Activated T-helper 9 cell treated with anti-CD3 and anti-CD28 coated beads, Interleukin-2, amount 50 U/mL, for 16 hours (primary cell): ENCODE results near the gene NACC1.

Experiments used
- DNase-seq: peaks from one replicate; pipeline ENCODE4 v3.0.0-alpha.2; 2020; ENCODE audit warnings: low read depth

The NACC1 gene

GRCh38 chr19:13117772-13118423 lies at the start of gene NACC1:
Gene NACC1 (plus strand): TSS chr19:13118264. CDS start chr19:13135208, 16,944 bp downstream.
- peak; percentile 86 for DNase-seq

- no peak for DNase-seq
Measured at GRCh38 chr19:13069415-13070359, 48.4 kb upstream of the NACC1 start.

DNA sequence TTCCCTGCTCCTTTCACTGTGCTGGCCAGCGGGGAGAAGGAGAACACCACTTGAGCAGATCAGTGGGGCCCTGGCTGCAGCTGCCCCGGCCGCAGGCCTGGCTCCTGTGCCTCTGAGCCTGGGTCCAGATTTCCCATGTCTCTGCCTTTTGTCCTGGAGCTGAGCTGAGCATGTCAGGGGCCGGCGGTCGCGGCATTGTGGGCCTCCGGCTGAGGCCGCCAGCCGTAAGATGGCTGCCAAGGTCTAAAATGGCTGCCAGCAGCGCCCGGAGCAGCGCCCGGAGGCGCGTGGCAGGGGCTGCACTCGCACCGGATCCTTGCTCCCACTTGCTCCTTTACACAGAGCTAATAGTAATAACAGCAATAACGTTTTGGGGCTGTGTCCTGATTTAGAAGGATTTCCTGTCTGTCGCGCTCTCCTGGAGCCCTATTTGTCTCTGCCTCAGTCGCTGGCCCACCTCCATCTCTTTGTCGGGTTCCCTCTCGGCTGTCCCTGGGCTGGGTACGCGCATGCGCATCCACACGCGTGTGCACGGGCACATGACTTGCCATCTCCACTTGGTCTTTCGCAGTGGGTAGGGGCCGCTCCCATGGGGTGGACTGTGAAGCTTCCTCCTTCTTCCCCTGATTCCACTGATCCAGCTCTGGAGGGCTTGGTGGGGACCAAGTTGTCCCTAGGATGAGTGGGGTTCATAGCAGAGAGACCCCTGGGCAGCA lies 47.5 kb upstream of the NACC1 start:
- no peak for DNase-seq

GRCh38 chr19:13071444-13072187 lies 46.4 kb upstream of the NACC1 start:
- no peak for DNase-seq

DNA sequence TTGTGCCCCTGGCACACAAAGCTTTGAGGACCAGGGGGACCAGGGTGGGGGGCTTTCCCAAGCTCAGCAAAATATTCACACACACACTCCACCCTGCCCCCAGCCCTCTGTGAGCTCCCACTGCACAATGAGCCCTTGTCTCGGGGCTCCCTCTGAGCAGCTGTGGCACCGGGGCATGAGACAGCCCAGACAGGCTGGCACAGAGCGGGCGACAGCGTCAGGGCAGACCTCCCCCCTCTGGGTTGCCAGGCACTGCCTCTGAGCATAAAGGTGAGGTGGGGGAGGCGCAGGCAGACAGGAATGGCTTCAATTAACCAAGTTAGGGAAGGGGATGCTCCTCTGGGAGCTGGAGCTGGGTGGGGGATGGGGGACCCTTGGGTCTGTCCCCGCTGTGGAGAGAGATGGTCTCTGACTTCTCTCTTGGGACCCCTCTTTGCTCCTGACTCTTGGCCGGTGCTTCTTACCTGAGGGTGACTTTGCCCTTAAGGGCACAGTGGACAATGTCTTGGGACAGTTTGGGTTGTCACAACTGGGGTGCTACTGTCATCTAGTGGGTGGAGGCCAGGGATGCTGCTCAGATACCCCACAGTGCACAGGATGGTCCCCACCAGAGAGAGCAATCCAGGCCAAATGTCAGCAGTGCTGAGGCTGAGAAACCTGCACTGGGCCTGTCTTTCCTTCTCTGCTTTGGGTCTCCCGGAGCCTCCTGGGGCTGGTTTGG lies 45.7 kb upstream of the NACC1 start:
- no peak for DNase-seq

DNA sequence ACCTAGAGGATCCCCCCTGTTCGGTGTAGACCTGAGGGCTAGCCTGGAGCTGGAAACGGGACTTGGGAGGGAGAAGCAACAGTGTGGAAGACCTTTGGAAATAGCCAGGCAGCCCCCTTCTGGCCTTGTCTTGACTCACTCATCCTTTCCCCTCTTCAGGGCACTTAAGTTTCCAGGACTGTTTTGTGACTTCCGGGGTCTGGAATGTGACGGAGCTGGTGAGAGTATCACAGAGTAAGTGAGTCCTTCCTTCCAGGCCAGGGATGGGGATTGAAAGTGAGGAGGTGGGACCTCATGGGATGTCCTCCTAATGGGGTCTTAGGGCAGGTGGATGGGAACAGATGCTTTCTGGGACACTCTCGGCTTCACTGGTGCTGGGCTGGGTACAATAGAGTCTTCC lies 44.8 kb upstream of the NACC1 start:
- no peak for DNase-seq

DNA sequence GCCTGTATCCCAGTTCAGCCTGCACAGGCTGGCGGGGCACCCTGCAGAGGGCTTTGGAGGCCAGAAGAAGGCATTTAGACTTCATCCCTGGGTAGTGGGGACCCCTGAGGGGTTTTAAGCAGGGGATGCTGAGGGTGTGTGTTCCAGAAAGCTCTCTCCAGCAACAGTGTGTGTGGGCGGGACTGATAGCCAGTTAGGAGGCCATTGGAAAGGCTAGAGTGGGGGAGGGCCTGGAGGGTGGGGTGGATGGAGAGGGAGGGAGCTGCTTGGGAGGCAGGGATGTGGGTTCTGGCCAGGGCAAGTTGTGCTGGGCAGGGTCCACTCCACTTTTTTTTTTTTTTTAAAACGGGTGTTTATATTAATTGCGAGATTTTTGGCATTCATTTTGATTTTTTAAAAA lies 43.7 kb upstream of the NACC1 start:
- DNase-seq: no peak

DNA sequence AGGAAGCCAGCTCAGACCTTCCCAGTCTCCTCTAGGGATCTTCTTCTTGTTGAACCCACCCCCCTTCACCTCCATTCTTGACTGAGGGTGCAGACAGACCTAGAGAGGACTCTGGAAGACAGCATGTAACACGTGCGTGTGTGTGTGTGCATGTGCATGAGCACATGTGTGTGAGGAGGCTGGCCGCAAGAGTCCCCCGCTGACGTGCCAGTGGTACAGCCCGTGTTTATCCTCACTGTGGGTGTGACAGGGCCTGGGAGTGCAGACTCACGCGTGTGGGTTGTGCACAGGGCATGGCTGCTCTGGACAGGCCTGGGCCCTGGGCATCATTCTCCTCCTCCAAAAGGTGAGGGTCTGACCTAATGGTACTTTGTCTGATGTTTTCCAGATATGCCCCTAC lies 41.7 kb upstream of the NACC1 start:
- no peak for DNase-seq

GRCh38 chr19:13076787-13077186 lies 41.3 kb upstream of the NACC1 start:
- no peak for DNase-seq

GRCh38 chr19:13077240-13077639 lies 40.8 kb upstream of the NACC1 start:
- DNase-seq: no peak

DNA sequence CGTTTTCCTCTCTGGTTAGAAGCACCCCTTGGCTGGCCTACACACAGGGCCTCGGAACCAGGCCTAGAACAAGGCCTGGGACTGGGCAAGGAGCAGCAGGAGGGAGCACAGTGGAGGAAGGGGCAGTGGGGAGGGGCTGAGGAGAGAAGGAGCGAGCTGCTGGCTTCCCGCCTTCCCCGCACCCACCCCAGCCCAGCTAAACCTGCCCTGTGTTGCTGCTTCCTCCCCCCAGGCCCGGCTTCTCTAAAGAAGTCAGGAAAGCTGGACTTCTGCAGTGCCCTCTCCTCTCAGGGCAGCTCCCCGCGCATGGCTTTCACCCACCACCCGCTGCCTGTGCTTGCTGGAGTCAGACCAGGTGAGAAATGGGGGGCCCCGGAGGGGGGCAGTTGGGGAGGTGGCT lies 39.7 kb upstream of the NACC1 start:
- no peak for DNase-seq

DNA sequence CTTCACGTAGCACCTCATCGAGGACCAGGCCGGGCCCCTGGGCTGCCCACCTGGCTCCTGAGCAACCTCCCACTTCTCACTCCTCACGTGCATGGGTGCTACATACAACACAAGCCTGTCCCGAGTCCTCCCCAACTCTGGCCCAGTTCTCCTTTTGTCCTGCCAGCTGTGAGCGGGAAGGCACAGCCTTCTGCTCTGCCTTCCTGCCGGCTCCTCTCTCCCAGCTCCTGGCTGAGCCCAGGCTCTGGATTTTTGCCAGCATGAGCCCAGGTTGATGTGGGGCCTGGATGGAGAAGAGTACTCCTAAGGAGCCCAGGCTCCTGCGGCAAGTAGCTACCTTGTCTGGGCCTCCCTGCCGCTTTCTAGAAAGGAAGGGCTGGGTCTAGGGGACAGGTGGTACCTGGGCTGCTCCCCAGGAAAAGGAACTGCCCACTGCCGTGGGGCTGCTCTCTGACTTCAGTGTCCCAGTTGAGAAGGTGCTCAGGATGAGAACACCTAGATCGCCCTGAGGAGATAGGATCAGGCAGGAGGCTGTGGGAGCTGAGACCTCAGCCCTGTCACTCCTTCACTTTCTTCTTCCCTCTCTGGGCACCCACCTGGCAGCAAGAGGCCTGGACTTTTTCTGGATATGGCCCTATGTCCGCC lies 39.0 kb upstream of the NACC1 start:
- DNase-seq: no peak

DNA sequence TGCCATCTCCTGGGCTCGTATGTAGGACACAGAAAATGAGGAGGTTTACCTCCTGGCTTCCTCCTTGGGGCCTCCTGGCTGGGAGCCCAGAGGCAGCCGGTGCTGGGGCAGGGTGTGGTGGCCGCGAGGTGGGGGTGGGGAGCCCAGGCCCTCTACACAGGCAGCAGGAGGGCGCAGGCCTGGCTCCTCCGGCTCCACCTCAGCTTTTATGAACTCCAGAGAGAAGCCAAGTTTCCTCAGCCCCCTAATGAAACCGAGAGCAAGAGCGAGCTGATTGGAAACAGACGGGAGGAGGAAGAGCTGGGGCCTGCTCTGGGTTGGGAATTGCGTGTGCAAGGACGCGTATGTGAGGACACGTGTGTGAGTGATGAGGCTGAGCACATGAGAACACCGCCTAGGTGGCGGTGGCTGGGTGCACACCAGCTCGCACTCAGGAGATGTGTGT lies 38.5 kb upstream of the NACC1 start:
- no peak for DNase-seq

DNA sequence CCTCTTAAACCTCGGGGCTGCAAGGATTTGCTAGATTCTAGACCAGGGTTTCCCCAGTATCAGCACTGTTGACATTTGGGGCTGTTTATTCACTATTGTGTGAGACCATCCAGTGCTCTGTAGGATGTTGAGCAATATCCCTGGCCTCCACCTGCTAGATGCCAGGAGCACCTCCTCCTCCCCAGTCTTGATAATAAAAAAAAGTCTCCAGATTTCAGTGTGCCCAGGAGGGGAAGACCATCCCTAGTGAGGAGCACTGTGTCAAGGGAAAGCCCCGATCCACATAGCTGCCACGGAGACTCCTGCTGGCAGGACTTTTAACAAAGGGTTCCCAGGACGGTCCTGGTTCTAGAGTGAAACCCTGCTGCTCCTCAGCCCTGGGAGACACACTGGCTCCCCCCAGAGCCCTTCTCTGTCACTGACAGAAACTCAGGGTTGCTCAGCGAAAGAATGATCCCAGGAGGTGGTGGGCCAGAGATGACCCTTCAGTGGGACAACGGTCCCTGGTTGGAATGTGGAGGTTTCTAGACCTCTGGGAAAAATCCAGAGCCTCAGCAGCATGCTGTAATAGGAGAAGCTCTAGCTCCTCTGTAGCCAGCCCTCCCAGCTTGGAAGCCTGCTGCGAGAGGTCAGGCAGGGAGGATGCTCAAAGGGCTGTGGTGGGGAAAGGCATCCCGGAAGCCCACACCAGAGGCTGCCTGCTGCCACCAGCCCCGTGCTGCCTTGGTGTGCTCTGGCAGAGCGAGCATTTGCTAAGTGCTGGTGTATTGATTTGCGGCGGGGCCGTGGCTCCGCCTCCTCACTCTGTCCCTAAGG lies 35.7 kb upstream of the NACC1 start:
- no peak for DNase-seq

- no peak for DNase-seq
Measured at GRCh38 chr19:13083008-13083404, 35.1 kb upstream of the NACC1 start.

- no peak for DNase-seq
Measured at GRCh38 chr19:13083627-13084026, 34.4 kb upstream of the NACC1 start.

DNA sequence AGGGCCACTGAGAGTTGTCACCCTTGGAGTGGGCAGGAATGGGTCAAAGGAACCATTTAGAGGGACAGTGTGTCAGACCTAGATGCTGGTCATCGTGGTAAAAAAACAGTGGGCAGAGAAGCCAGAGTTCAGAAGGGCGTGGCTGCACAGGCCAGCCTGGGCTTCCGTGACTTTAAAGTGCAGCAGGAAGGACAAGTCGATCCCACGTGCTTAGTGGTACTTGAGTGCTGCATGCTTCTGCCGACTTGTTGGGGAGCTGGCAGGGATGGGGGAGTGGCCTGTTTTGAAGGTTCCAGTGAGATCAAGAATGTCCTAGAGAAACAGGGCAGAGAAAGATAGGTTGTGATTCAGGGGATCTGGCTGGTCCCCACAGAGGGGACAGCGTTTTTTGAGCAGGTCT lies 32.4 kb upstream of the NACC1 start:
- DNase-seq: no peak

GRCh38 chr19:13086341-13086740 lies 31.7 kb upstream of the NACC1 start:
- no peak for DNase-seq

DNA sequence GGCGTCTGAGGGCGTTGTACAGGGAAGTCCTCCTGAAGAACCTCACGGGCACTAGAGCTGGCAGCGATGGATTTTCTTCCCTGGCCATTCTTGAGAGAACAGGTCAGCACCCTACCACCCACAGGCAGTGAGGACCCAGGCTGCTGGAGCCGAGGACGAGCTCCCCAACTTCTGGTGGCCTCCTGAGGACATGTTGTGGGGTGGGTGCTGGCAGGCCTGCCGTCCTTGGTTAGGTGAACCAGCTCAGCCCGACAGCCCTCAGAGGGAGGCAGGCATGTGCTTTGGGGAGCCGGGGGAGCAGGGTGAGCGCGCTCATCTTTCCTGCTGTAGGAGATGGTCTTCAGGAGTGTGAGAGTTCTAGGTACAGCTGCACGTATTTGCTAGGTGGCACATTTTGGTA lies 30.8 kb upstream of the NACC1 start:
- no peak for DNase-seq
